MM.1S (cell line): Measurements from ENCODE around the gene FUT8.

ENCODE experiments used
- DNase-seq: peaks from one replicate; pipeline ENCODE4 v3.0.0-alpha.2; 2015
- H2AFZ ChIP-seq: fragments of 300-600 bp; sonication (generic); 2 replicates; pipeline ENCODE4 v1.6.0; 2016; ENCODE audit warnings: antibody characterized with exemption, low read length
- H3F3A ChIP-seq: fragments of 300-600 bp; sonication (generic); 2 replicates; pipeline ENCODE4 v1.6.1; 2016; ENCODE audit warnings: mild to moderate bottlenecking, antibody characterized with exemption, low read length, moderate library complexity, mixed read lengths; ENCODE audit not compliant: insufficient read depth
- H3K27ac ChIP-seq: fragments of 300-600 bp; sonication (generic); 2 replicates; pipeline ENCODE4 v1.5.1; 2016; ENCODE audit warnings: mild to moderate bottlenecking, low read length
- H3K27me3 ChIP-seq: fragments of 300-600 bp; sonication (generic); replicated peaks from 2 replicates; pipeline ENCODE4 v1.6.0; 2016; ENCODE audit warnings: low read length; ENCODE audit not compliant: insufficient read depth
- H3K36me3 ChIP-seq: fragments of 300-600 bp; sonication (generic); replicated peaks from 2 replicates; pipeline ENCODE4 v1.6.1; 2016; ENCODE audit warnings: mild to moderate bottlenecking, low read length, mixed read lengths; ENCODE audit not compliant: insufficient read depth
- H3K4me1 ChIP-seq: fragments of 300-600 bp; sonication (generic); 2 replicates; pipeline ENCODE4 v1.6.1; 2016; ENCODE audit warnings: low read length, mixed read lengths
- H3K4me2 ChIP-seq: fragments of 300-600 bp; sonication (generic); 2 replicates; pipeline ENCODE4 v1.6.0; 2016; ENCODE audit warnings: low read depth, low read length
- H3K4me3 ChIP-seq: fragments of 300-600 bp; sonication (generic); 2 replicates; pipeline ENCODE4 v1.5.1; 2016; ENCODE audit warnings: low read length, mixed read lengths
- H3K79me2 ChIP-seq: fragments of 300-600 bp; sonication (generic); 2 replicates; pipeline ENCODE4 v1.6.1; 2016; ENCODE audit warnings: mixed run types, low read length, mixed read lengths
- H3K9ac ChIP-seq: fragments of 300-600 bp; sonication (generic); 2 replicates; pipeline ENCODE4 v1.6.1; 2016; ENCODE audit warnings: low read length, mixed read lengths
- H3K9me2 ChIP-seq: fragments of 300-600 bp; sonication (generic); replicated peaks from 2 replicates; pipeline ENCODE4 v1.6.1; 2016; ENCODE audit warnings: mild to moderate bottlenecking, low read length, mixed read lengths; ENCODE audit not compliant: insufficient read depth
- H3K9me3 ChIP-seq: fragments of 300-600 bp; sonication (generic); replicated peaks from 2 replicates; pipeline ENCODE4 v1.6.1; 2016; ENCODE audit warnings: mild to moderate bottlenecking, low read length, mixed read lengths; ENCODE audit not compliant: insufficient read depth
- H4K20me1 ChIP-seq: fragments of 300-600 bp; sonication (generic); 2 replicates; pipeline ENCODE4 v1.6.1; 2016; ENCODE audit warnings: mild to moderate bottlenecking, low read length, moderate library complexity, mixed read lengths; ENCODE audit not compliant: insufficient read depth
- EZH2 ChIP-seq: fragments of 300-600 bp; sonication (generic); optimal IDR thresholded peaks from 2 replicates; pipeline ENCODE3; 2017; ENCODE audit warnings: low read depth, mild to moderate bottlenecking, antibody characterized with exemption, low read length, mixed read lengths
- EZH2phosphoT487 ChIP-seq: fragments of 300-600 bp; sonication (generic); IDR thresholded peaks from 2 replicates; pipeline ENCODE4 v1.6.1; 2018; ENCODE audit warnings: antibody characterized with exemption, low read length
- TF ChIP-seq, protein P1 (sequence below): fragments of 300-600 bp; sonication (generic); IDR thresholded peaks from 2 replicates; pipeline ENCODE4 v1.5.1; 2016; ENCODE audit warnings: antibody characterized with exemption, low read length, mixed read lengths

FUT8 gene

DNA sequence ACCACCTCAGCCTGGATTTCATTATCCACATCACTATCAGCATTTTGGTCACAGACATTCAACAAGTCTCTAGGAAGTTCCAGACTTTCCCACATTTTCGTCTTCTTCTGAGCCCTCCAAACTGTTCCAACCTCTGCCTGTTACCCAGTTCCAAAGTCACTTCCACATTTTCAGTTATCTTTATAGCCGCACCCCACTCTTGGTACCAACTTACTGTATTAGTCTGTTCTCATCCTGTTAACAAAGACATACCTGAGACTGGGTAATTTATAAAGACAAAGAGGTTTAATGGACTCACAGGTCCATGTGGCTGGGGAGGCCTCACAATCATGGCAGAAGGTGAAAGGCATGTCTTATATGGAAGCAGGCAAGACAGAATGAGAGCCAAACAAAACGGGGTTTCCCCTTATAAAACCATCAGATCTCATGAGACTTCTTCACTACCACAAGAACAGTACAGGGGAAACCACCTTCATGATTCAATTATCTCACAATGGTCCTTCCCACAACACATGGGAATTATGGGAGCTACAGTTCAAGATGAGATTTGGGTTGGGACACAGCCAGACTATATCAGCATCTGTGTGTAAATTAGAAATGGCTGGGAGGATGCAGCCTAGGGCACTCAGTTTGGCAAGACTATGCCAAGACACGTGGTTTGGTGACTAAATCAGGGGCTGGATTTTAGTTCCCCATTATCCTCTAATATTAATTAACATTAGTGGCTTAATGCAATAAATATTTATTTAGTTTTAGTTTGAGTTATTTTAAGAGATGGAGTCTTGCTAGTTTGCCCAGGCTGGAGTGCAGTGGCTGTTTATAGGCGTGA, 16.2 kb upstream of the FUT8 start:
- no peak overlapping the region for H3K27ac ChIP-seq
- H3K4me1 ChIP-seq, result no peaks in the 10 kb centered on the region
- TF ChIP-seq EZH2, result no peak
- TF ChIP-seq, protein P1, sequence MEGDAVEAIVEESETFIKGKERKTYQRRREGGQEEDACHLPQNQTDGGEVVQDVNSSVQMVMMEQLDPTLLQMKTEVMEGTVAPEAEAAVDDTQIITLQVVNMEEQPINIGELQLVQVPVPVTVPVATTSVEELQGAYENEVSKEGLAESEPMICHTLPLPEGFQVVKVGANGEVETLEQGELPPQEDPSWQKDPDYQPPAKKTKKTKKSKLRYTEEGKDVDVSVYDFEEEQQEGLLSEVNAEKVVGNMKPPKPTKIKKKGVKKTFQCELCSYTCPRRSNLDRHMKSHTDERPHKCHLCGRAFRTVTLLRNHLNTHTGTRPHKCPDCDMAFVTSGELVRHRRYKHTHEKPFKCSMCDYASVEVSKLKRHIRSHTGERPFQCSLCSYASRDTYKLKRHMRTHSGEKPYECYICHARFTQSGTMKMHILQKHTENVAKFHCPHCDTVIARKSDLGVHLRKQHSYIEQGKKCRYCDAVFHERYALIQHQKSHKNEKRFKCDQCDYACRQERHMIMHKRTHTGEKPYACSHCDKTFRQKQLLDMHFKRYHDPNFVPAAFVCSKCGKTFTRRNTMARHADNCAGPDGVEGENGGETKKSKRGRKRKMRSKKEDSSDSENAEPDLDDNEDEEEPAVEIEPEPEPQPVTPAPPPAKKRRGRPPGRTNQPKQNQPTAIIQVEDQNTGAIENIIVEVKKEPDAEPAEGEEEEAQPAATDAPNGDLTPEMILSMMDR, result no peak
- TF ChIP-seq EZH2phosphoT487, result no peak
- no peaks in the 10 kb centered on the region for H3K27me3 ChIP-seq
- no peak overlapping the region for H3K9ac ChIP-seq
- H3K4me3 ChIP-seq, result no peak overlapping the region
- no peak overlapping the region for H3K4me2 ChIP-seq
- no peak for DNase-seq
- no peak overlapping the region for H2AFZ ChIP-seq
- no peaks in the 10 kb centered on the region for H3K9me2 ChIP-seq
- H3K36me3 ChIP-seq, result no peaks in the 10 kb centered on the region
- no peaks in the 10 kb centered on the region for H4K20me1 ChIP-seq
- H3K9me3 ChIP-seq, result no peaks in the 10 kb centered on the region
- no peaks in the 10 kb centered on the region for H3F3A ChIP-seq
- H3K79me2 ChIP-seq, result no peaks in the 10 kb centered on the region

DNA sequence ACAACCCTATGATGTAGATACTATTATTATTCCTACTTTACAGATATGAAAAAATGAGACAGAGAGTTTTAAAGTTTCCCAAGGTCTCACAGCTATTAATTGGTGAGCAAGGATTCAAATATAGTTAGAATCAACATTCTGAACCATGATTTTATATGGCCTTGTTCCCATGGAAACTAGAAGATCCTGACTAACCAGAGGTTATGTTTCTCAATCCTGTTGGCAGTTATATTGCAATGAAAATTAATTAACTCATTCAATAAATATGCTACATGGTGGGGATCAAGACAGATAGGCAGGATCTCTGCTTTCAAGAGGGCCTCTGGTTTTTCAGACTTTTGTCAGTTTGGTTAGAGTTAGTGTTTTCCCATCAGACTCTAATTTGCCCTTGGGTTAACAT, 9.3 kb upstream of the FUT8 start:
- H3K79me2 ChIP-seq, result no peaks in the 10 kb centered on the region
- H3K4me2 ChIP-seq, result no peak overlapping the region
- no peaks in the 10 kb centered on the region for H4K20me1 ChIP-seq
- no peak overlapping the region for H3K9ac ChIP-seq
- H3K4me1 ChIP-seq, result no peaks in the 10 kb centered on the region
- TF ChIP-seq EZH2 (no peak), EZH2phosphoT487 (no peak)
- TF ChIP-seq, protein P1, result no peak
- no peak overlapping the region for H3K4me3 ChIP-seq
- no peaks in the 10 kb centered on the region for H3F3A ChIP-seq
- H3K9me2 ChIP-seq, result no peaks in the 10 kb centered on the region
- H3K27me3 ChIP-seq, result no peaks in the 10 kb centered on the region
- H2AFZ ChIP-seq, result no peak overlapping the region
- no peak overlapping the region for H3K27ac ChIP-seq
- H3K36me3 ChIP-seq, result no peaks in the 10 kb centered on the region
- no peaks in the 10 kb centered on the region for H3K9me3 ChIP-seq
- DNase-seq, result no peak

DNA sequence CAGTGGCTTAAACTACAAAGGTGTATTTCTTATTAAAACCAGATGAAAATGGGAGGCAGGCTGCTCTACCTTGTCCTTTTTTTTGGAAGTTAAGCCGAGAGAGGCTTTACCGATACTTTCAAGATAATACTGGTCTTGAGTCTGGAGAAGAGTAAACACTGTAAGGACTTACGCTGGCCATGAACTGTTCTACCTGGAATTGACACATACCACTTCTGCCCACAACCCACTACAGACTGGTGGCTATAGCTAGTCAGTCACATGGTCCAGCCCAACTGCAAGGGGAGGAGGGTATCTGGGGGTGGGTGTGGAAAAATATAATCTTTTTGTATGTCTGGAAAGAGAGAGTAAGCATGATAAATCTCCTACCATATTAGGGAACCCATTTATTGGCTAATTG, 4.4 kb upstream of the FUT8 start:
- no peaks in the 10 kb centered on the region for H3K9me3 ChIP-seq
- no peaks in the 10 kb centered on the region for H4K20me1 ChIP-seq
- no peak for DNase-seq
- no peaks in the 10 kb centered on the region for H3K27me3 ChIP-seq
- H3K27ac ChIP-seq, result no peak overlapping the region
- no peak overlapping the region for H2AFZ ChIP-seq
- no peaks in the 10 kb centered on the region for H3K9me2 ChIP-seq
- H3K4me3 ChIP-seq, result no peak overlapping the region
- peaks cover 2% of the 10 kb centered on the region for H3K79me2 ChIP-seq
- H3K4me1 ChIP-seq, result peaks cover 7% of the 10 kb centered on the region; the same call in 1 of the 2 replicates
- TF ChIP-seq EZH2phosphoT487 (no peak), EZH2 (no peak)
- TF ChIP-seq, protein P1, result no peak
- H3K9ac ChIP-seq, result no peak overlapping the region
- no peaks in the 10 kb centered on the region for H3K36me3 ChIP-seq
- no peaks in the 10 kb centered on the region for H3F3A ChIP-seq
- no peak overlapping the region for H3K4me2 ChIP-seq
